KMS-11 (cell line): ENCODE measurements around the gene RORB.

ENCODE experiments used
- H2AFZ ChIP-seq: fragments of 200-600 bp; sonication (generic); 2 replicates; pipeline ENCODE4 v1.6.1; 2016; ENCODE audit warnings: antibody characterized with exemption, mixed run types, low read depth
- H3K27ac ChIP-seq: fragments of 200-600 bp; sonication (generic); 2 replicates; pipeline ENCODE4 v1.6.1; 2016; ENCODE audit warnings: mild to moderate bottlenecking, mixed run types
- H3K27me3 ChIP-seq: fragments of 200-600 bp; sonication (generic); 2 replicates; pipeline ENCODE4 v1.6.1; 2017; ENCODE audit warnings: mild to moderate bottlenecking, low read depth, mixed run types, moderate library complexity; ENCODE audit not compliant: insufficient read depth
- H3K36me3 ChIP-seq: fragments of 200-600 bp; sonication (generic); 2 replicates; pipeline ENCODE4 v1.6.1; 2017; ENCODE audit warnings: mild to moderate bottlenecking, mixed run types; ENCODE audit not compliant: insufficient read depth
- H3K4me1 ChIP-seq: fragments of 200-600 bp; sonication (generic); 2 replicates; pipeline ENCODE4 v1.6.1; 2016; ENCODE audit warnings: mild to moderate bottlenecking, low read depth, mixed run types; ENCODE audit not compliant: poor library complexity, severe bottlenecking
- H3K4me2 ChIP-seq: fragments of 200-600 bp; sonication (generic); 2 replicates; pipeline ENCODE4 v1.7.0; 2016; ENCODE audit warnings: mild to moderate bottlenecking, mixed run types
- H3K4me3 ChIP-seq: fragments of 200-600 bp; sonication (generic); IDR thresholded peaks from 2 replicates; pipeline ENCODE4 v1.6.1; 2017; ENCODE audit warnings: low read depth, low read length, mixed read lengths; ENCODE audit not compliant: insufficient read depth
- H3K79me2 ChIP-seq: fragments of 200-600 bp; sonication (generic); 2 replicates; pipeline ENCODE4 v1.6.1; 2016; ENCODE audit warnings: low read depth, mixed run types; ENCODE audit not compliant: insufficient read depth
- H3K9ac ChIP-seq: fragments of 200-600 bp; sonication (generic); 2 replicates; pipeline ENCODE4 v1.6.1; 2016; ENCODE audit warnings: mild to moderate bottlenecking, mixed run types
- H4K20me1 ChIP-seq: fragments of 200-600 bp; sonication (generic); 2 replicates; pipeline ENCODE4 v1.6.1; 2016; ENCODE audit warnings: mild to moderate bottlenecking, mixed run types; ENCODE audit not compliant: insufficient read depth
- CTCF ChIP-seq: fragments of 200-600 bp; sonication (generic); conservative IDR thresholded peaks from 2 replicates; pipeline ENCODE4 v1.6.1; 2017; ENCODE audit warnings: low read depth, mild to moderate bottlenecking, antibody characterized with exemption, low read length, moderate library complexity, mixed read lengths

Gene RORB

GRCh38 chr9:74630228-74630627, 133.1 kb downstream of the RORB start:
- H4K20me1 ChIP-seq: no peaks in the 10 kb centered on the region
- H3K27ac ChIP-seq: no peak overlapping the region
- H3K36me3 ChIP-seq: no peaks in the 10 kb centered on the region
- H3K4me1 ChIP-seq: no peaks in the 10 kb centered on the region
- no peak overlapping the region for H3K4me2 ChIP-seq
- no peak for TF ChIP-seq CTCF
- no peak overlapping the region for H3K9ac ChIP-seq
- no peaks in the 10 kb centered on the region for H3K79me2 ChIP-seq
- no peaks in the 10 kb centered on the region for H3K27me3 ChIP-seq
- H2AFZ ChIP-seq: no peak overlapping the region
- no peak overlapping the region for H3K4me3 ChIP-seq

- Histone ChIP-seq H4K20me1 (no peaks in the 10 kb centered on the region), H2AFZ (no peak overlapping the region), H3K27ac (no peak overlapping the region), H3K79me2 (no peaks in the 10 kb centered on the region), H3K9ac (no peak overlapping the region), H3K4me1 (no peaks in the 10 kb centered on the region), H3K36me3 (no peaks in the 10 kb centered on the region), H3K4me3 (no peak overlapping the region), H3K4me2 (no peak overlapping the region), H3K27me3 (no peaks in the 10 kb centered on the region)
- no peak for TF ChIP-seq CTCF
These were observed 142.0 kb downstream of the RORB start for GRCh38 chr9:74639112-74639511.

DNA sequence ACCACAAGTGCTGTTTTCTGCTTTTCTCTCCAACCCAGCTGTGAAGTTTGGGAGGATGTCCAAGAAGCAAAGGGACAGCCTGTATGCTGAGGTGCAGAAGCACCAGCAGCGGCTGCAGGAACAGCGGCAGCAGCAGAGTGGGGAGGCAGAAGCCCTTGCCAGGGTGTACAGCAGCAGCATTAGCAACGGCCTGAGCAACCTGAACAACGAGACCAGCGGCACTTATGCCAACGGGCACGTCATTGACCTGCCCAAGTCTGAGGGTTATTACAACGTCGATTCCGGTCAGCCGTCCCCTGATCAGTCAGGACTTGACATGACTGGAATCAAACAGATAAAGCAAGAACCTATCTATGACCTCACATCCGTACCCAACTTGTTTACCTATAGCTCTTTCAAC, 145.2 kb downstream of the RORB start:
- no peaks in the 10 kb centered on the region for H3K4me1 ChIP-seq
- H3K27me3 ChIP-seq: no peaks in the 10 kb centered on the region
- no peak overlapping the region for H3K4me3 ChIP-seq
- no peak overlapping the region for H3K4me2 ChIP-seq
- H2AFZ ChIP-seq: no peak overlapping the region
- no peaks in the 10 kb centered on the region for H3K79me2 ChIP-seq
- H4K20me1 ChIP-seq: no peaks in the 10 kb centered on the region
- no peak overlapping the region for H3K27ac ChIP-seq
- no peaks in the 10 kb centered on the region for H3K36me3 ChIP-seq
- H3K9ac ChIP-seq: no peak overlapping the region
- TF ChIP-seq CTCF: no peak

- Histone ChIP-seq H3K27ac (no peak overlapping the region), H3K4me3 (no peak overlapping the region), H3K36me3 (no peaks in the 10 kb centered on the region), H2AFZ (no peak overlapping the region), H3K79me2 (no peaks in the 10 kb centered on the region), H3K4me2 (no peak overlapping the region), H3K9ac (no peak overlapping the region), H3K4me1 (no peaks in the 10 kb centered on the region), H3K27me3 (no peaks in the 10 kb centered on the region), H4K20me1 (no peaks in the 10 kb centered on the region)
- no peak for TF ChIP-seq CTCF
These were observed 146.3 kb downstream of the RORB start for GRCh38 chr9:74643303-74643923.
